ENCODE results near the gene KIF18B. TPM values are rescaled to one million over a fixed set of nuclear protein-coding genes. Genes with fewer than 3 reads are reported as not detected.

KIF18B gene
- total RNA-seq, 4 donors from 2014 or later, result 0.08 to 0.35 (median 0.27) TPM; not detected in 1

DNA sequence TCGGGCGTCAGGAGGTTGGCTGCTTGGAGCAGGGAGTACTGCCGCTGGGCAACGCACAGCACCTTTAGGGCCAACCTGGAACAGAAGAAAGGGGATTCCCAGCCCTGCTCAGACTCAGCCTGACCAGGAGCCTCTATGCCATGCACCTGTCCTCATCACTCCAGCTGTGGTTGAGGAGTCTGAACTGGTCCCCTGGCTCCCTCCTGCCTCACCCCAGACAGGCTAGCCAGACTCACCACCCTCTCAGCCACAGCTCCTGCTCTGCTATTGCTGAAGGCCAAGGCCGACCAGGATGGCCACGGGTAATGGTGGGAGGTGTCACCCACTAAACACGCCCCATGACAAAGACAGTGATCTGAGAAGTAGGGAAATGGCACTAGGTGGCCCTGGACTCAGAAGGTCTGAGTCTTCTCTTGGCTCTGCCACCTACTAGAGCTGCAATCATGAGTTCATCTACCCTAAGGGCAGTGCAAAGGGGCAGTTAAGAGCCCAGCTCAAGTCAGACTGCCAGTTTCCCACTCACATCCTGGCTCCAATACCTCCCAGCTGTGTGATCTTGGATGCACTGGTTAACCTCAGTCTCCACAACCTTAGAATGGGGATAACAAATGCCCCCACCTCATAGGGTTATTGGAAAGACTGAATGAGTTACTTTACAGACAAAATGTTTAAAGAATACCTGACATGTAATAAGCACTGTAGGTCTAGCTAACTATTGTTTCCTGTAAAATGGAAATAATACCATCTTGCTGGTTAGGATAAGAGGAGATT, 18.4 kb downstream of the KIF18B start:
- H3K36me3 ChIP-seq, result no peaks in the 10 kb centered on the region
- no peaks in the 10 kb centered on the region for H3K4me1 ChIP-seq
- H3K27ac ChIP-seq, result no peak overlapping the region
- ATAC-seq, result no peak
- H3K4me3 ChIP-seq, result no peak overlapping the region
- H3K9me3 ChIP-seq, result no peaks in the 10 kb centered on the region
- no peaks in the 10 kb centered on the region for H3K27me3 ChIP-seq
- TF ChIP-seq, protein P1, sequence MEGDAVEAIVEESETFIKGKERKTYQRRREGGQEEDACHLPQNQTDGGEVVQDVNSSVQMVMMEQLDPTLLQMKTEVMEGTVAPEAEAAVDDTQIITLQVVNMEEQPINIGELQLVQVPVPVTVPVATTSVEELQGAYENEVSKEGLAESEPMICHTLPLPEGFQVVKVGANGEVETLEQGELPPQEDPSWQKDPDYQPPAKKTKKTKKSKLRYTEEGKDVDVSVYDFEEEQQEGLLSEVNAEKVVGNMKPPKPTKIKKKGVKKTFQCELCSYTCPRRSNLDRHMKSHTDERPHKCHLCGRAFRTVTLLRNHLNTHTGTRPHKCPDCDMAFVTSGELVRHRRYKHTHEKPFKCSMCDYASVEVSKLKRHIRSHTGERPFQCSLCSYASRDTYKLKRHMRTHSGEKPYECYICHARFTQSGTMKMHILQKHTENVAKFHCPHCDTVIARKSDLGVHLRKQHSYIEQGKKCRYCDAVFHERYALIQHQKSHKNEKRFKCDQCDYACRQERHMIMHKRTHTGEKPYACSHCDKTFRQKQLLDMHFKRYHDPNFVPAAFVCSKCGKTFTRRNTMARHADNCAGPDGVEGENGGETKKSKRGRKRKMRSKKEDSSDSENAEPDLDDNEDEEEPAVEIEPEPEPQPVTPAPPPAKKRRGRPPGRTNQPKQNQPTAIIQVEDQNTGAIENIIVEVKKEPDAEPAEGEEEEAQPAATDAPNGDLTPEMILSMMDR (IDR thresholded peaks at IDR 0.05), result no peak
- TF ChIP-seq POLR2A (IDR thresholded peaks at IDR 0.05), result no peak
- no peak for TF ChIP-seq POLR2AphosphoS5 (IDR thresholded peaks at IDR 0.05)
- TF ChIP-seq EP300 (IDR thresholded peaks at IDR 0.05), result no peak
- WGBS, 2 donors (ENCODE audit: low coverage in 1 of 2), result 100% methylated on average over 1 of the region's 7 CpGs; no CpG with 5 or more reads in 1 of the 2 donors

DNA sequence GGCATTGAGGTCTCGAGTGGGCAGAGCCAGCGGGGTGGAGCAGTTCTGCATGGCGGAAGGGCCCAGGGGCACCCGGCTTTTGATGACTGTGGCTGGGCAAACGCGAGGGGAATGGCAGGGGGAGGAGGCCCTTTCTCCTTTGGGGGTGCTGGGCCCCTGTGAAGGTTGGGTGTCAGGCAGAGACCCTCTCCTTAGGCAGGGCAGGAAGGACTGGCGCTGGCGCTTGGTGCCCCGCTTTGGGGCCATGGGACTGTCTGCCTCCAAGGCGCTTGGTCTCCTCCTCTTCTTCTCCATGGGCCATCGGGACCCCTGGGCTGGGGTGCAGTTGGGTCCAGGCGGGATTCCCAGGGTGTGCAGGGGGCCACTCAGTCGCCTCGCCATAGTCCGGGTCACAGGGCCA, 19.4 kb downstream of the KIF18B start:
- WGBS, 2 donors (ENCODE audit: low coverage in 1 of 2), result 100% methylated on average over 1 of the region's 15 CpGs; no CpG with 5 or more reads in 1 of the 2 donors
- TF ChIP-seq POLR2AphosphoS5 (IDR thresholded peaks at IDR 0.05), result no peak
- TF ChIP-seq, protein P1 (IDR thresholded peaks at IDR 0.05), result no peak
- no peak for TF ChIP-seq EP300 (IDR thresholded peaks at IDR 0.05)
- no peak for TF ChIP-seq POLR2A (IDR thresholded peaks at IDR 0.05)
- Histone ChIP-seq H3K9me3 (no peaks in the 10 kb centered on the region), H3K27me3 (no peaks in the 10 kb centered on the region), H3K27ac (no peak overlapping the region), H3K36me3 (no peaks in the 10 kb centered on the region), H3K4me1 (no peaks in the 10 kb centered on the region), H3K4me3 (no peak overlapping the region)
- no peak for ATAC-seq

DNA sequence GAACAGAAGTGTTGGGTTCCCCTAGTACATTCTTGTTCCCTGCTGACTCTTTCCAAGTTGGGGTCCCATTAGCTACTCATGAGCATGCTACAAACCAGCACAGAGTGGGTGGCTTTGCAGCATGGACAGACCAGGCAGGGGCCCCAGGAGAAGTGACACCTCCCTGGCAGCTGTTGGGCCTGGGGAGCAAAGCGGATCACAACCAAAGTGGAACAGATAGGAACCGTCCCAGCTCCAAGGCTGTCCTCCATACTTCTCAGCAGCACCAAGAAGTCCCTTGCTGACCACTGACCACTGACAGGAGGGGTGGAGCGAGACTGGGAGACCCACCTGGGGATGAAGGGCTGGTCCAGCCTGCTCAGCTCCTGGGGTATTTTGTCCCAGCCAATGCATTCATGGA, 19.9 kb downstream of the KIF18B start:
- ATAC-seq, result no peak
- no peaks in the 10 kb centered on the region for H3K9me3 ChIP-seq
- WGBS, 2 donors (ENCODE audit: low coverage in 1 of 2), result no CpG with 5 or more reads among the region's 3 CpGs
- H3K36me3 ChIP-seq, result no peaks in the 10 kb centered on the region
- H3K4me1 ChIP-seq, result no peaks in the 10 kb centered on the region
- no peak overlapping the region for H3K4me3 ChIP-seq
- H3K27ac ChIP-seq, result no peak overlapping the region
- H3K27me3 ChIP-seq, result no peaks in the 10 kb centered on the region
- TF ChIP-seq EP300 (IDR thresholded peaks at IDR 0.05) (no peak), POLR2AphosphoS5 (IDR thresholded peaks at IDR 0.05) (no peak), POLR2A (IDR thresholded peaks at IDR 0.05) (no peak)
- TF ChIP-seq, protein P1 (IDR thresholded peaks at IDR 0.05), result no peak

DNA sequence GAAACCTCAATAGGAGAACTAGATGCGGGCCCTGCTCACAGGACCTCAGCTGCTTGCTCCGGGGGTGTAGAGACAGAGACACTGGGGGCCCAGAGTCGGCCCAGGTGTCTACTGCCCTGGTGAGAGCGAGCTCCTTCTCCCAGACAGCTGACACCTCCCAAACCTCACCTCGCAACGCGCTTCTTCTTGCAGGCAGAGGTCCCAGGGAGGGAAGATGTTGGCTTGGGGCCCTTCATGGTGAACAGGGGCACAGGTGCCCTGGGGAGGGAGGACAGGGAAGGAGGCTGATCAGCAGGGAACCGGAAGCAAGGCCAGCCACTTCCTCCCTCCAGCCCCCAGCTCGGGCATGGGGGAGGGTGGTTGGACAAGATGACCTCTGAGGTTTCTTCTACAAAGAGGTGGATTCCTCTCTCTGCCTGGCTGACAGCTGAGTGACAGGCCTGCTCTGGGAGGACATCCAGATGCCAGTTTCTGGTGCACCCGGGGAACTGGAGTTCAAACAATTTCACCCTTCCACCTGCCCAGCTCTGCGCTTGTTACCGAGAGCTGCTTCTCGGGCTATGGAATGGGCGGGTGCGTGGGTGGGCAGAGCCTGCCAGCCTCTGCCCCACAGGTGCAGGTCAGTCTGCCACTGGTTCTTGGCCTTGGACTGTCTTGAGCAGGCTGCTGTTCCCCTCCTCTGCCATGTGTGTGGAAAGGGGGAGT, 20.6 kb downstream of the KIF18B start:
- no peaks in the 10 kb centered on the region for H3K9me3 ChIP-seq
- 100% methylated on average over 2 of the region's 15 CpGs; no CpG with 5 or more reads in 1 of the 2 donors for WGBS, 2 donors (ENCODE audit: low coverage in 1 of 2)

More for the DNA sequence above, 20.6 kb downstream of the KIF18B start:
- no peaks in the 10 kb centered on the region for H3K36me3 ChIP-seq
- ATAC-seq, result no peak
- no peaks in the 10 kb centered on the region for H3K27me3 ChIP-seq
- TF ChIP-seq POLR2A (IDR thresholded peaks at IDR 0.05), result no peak
- no peak for TF ChIP-seq EP300 (IDR thresholded peaks at IDR 0.05)
- TF ChIP-seq, protein P1 (IDR thresholded peaks at IDR 0.05), result no peak
- no peak for TF ChIP-seq POLR2AphosphoS5 (IDR thresholded peaks at IDR 0.05)
- H3K4me1 ChIP-seq, result no peaks in the 10 kb centered on the region
- H3K27ac ChIP-seq, result no peak overlapping the region
- no peak overlapping the region for H3K4me3 ChIP-seq
